ENCODE data around the gene NR5A2. TPM values are rescaled to one million over a fixed set of nuclear protein-coding genes. Genes with fewer than 3 reads are reported as not detected.

NR5A2 gene
- total RNA-seq, 1 experiment from 2014 or later = 4.7 TPM

DNA sequence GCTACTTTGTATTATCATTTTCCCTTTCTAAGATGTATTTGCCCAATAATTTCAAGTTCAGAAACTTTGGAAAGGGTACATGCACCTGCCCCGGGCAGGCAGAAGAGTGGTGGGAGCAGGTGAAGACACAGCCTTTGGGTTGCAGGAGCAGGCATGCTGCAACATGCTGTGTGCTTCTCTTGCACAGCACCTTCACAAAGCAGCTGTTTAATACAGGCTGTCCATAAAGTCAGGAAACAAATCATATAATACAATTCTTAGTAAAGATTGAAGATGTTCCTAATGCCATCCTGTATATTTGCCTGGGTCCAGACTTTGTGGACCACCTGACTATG is 199.4 kb downstream of the NR5A2 start:
- H4K8ac ChIP-seq (replicated peaks; ENCODE audit: insufficient read length, low read depth, low read length) = no peak overlapping the region
- H3K56ac ChIP-seq (ENCODE audit: insufficient read length, low read depth, low read length) = no peak overlapping the region
- H3K4me3 Mint-ChIP-seq = peak overlapping the region in 1 of 2 experiments; percentile 57; a peak in 3 of 5 replicates
- H3K9me3 Mint-ChIP-seq = peaks cover 0 to 8% of the 10 kb centered on the region in 2 experiments; a peak in 1 of 5 replicates
- no peaks in the 10 kb centered on the region for H4K20me1 ChIP-seq (ENCODE audit: control insufficient read depth, insufficient read depth, insufficient read length)
- no peak overlapping the region for H4K5ac ChIP-seq (ENCODE audit: insufficient read length, low read depth, low read length)
- H2BK5ac ChIP-seq (ENCODE audit: insufficient read length, low read length) = no peak overlapping the region
- no peak overlapping the region for H2BK20ac ChIP-seq (ENCODE audit: low read depth, low read length, poor library complexity, severe bottlenecking)
- H3K9ac ChIP-seq (ENCODE audit: extremely low read depth, insufficient read length, low read length) = no peak overlapping the region
- no peaks in the 10 kb centered on the region for H3K9me3 ChIP-seq (ENCODE audit: control insufficient read depth, low read depth, low read length)
- TF ChIP-seq, protein P1, sequence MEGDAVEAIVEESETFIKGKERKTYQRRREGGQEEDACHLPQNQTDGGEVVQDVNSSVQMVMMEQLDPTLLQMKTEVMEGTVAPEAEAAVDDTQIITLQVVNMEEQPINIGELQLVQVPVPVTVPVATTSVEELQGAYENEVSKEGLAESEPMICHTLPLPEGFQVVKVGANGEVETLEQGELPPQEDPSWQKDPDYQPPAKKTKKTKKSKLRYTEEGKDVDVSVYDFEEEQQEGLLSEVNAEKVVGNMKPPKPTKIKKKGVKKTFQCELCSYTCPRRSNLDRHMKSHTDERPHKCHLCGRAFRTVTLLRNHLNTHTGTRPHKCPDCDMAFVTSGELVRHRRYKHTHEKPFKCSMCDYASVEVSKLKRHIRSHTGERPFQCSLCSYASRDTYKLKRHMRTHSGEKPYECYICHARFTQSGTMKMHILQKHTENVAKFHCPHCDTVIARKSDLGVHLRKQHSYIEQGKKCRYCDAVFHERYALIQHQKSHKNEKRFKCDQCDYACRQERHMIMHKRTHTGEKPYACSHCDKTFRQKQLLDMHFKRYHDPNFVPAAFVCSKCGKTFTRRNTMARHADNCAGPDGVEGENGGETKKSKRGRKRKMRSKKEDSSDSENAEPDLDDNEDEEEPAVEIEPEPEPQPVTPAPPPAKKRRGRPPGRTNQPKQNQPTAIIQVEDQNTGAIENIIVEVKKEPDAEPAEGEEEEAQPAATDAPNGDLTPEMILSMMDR (conservative IDR thresholded peaks at IDR 0.05) = no peak
- H3K27me3 Mint-ChIP-seq (ENCODE audit: low read depth) = no peaks in the 10 kb centered on the region
- no peak overlapping the region for H3K18ac ChIP-seq (ENCODE audit: insufficient read length, low read depth, low read length)
- no peak overlapping the region for H3K14ac ChIP-seq (ENCODE audit: insufficient read depth, low read length)
- no CpG with 5 or more reads among the region's 1 CpG for WGBS (ENCODE audit: extremely low coverage, insufficient read length, low lambda C conversion rate)
- no peak overlapping the region for H3T11ph ChIP-seq (ENCODE audit: low read length)
- H3K23me2 ChIP-seq (ENCODE audit: insufficient read length, low read depth, low read length, poor library complexity, severe bottlenecking) = no peaks in the 10 kb centered on the region
- H2AFZ ChIP-seq (ENCODE audit: low read length) = no peak overlapping the region
- H3K4ac ChIP-seq (ENCODE audit: low read depth, low read length) = no peak overlapping the region
- H2BK120ac ChIP-seq (ENCODE audit: low read depth, low read length, poor library complexity, severe bottlenecking) = no peak overlapping the region
- no peaks in the 10 kb centered on the region for H3K36me3 Mint-ChIP-seq (ENCODE audit: insufficient read depth in 1 of 3, low read depth in 3 of 3)
- DNase-seq = no peak
- no peak overlapping the region for H3K4me2 ChIP-seq (ENCODE audit: insufficient read depth, insufficient read length, low read length)
- H3K79me2 ChIP-seq (ENCODE audit: insufficient read depth, low read length) = no peaks in the 10 kb centered on the region
- H3K4me1 Mint-ChIP-seq = peaks cover 49 to 53% of the 10 kb centered on the region in 2 experiments
- peaks cover 6% of the 10 kb centered on the region; the same call in 1 of the 2 replicates for H3K4me1 ChIP-seq (ENCODE audit: insufficient read depth, low read length)
- no peak overlapping the region for H2AK5ac ChIP-seq (ENCODE audit: insufficient read length, low read length)
- no peak overlapping the region for H3K27ac ChIP-seq (ENCODE audit: insufficient read length, low read depth, low read length)
- peak overlapping the region in 1 of 3 experiments; percentile 37; a peak in 1 of 7 replicates for H3K27ac Mint-ChIP-seq
- no peak overlapping the region for H2BK15ac ChIP-seq (ENCODE audit: low read depth, low read length)
- H3K27me3 ChIP-seq (ENCODE audit: insufficient read depth, low read length) = no peaks in the 10 kb centered on the region
- H3K23ac ChIP-seq (ENCODE audit: insufficient read length, low read depth, low read length) = no peak overlapping the region
- no peak overlapping the region for H2BK12ac ChIP-seq (ENCODE audit: insufficient read length, low read depth, low read length)
- H3K79me1 ChIP-seq (ENCODE audit: insufficient read depth, low read depth, low read length, poor library complexity, severe bottlenecking) = no peaks in the 10 kb centered on the region
- H4K91ac ChIP-seq (ENCODE audit: insufficient read length, low read depth, low read length) = no peak overlapping the region

Measured in H9 (cell line).